HepG2 (cell line): Measurements from ENCODE around the gene JAK1. TPM values are rescaled to one million over a fixed set of nuclear protein-coding genes. Genes with fewer than 3 reads are reported as not detected.

Source experiments
- ATAC-seq: fragments of 200-7000 bp; cut with Tn5 transposase; 3 replicates; pipeline ENCODE4 v1.9.1; 2020; ENCODE audit warnings: mild to moderate bottlenecking, moderate library complexity
- BruUV-seq: library from RNA; stranded (reverse); fragments of 400-500 nt; replicated peaks from 2 replicates; lab custom pipeline; 2021; lab: Mats Ljungman, UMichigan
- CTCF ChIA-PET: fragments of 300-600 bp; formaldehyde crosslinking; extraction: SDS; loops from one replicate; lab custom pipeline; 2021; ENCODE audit warnings: low total read pairs, inconsistent platforms, low intra/inter-chr PET ratio; lab: Yijun Ruan, JAX
- POLR2A ChIA-PET: fragments of 350-600 bp; sonication (Branson Sonifier 250); formaldehyde crosslinking; loops from one replicate; lab custom pipeline; 2020; ENCODE audit warnings: antibody characterized with exemption, inconsistent platforms; lab: Yijun Ruan, JAX
- DNase-seq: peaks from one replicate; pipeline ENCODE4 v3.0.0-alpha.2; 2015; ENCODE audit warnings: low spot score
- FAIRE-seq: peaks from 3 replicates; lab custom pipeline; 2011; peaks lifted over from hg19 to GRCh38; lab: Jason Lieb, UNC
- H2AFZ ChIP-seq: one replicate; pipeline ENCODE4 v1.6.1; 2011; ENCODE audit warnings: low read length, inconsistent platforms
- H3K27ac ChIP-seq: fragments of 300-600 bp; 3 replicates; pipeline ENCODE4 v1.8.0; 2011; ENCODE audit warnings: mixed run types, mild to moderate bottlenecking, mixed read lengths, low read length, inconsistent platforms; ENCODE audit not compliant: insufficient read depth; ENCODE audit errors: extremely low read length
- H3K27me3 ChIP-seq, 2 experiments: fragments of 200-600 bp in 1 of 2; 2 replicates in 1 of 2; 3 replicates in 1 of 2; pipeline versions ENCODE4 v1.6.0 to v1.8.0; 2011; ENCODE audit warnings: low read length in 2 of 2, mild to moderate bottlenecking in 2 of 2, moderate library complexity in 2 of 2, inconsistent platforms in 1 of 2; ENCODE audit not compliant: insufficient read depth in 2 of 2, control insufficient read depth in 1 of 2
- H3K36me3 ChIP-seq, 2 experiments: fragments of 200-600 bp in 1 of 2; replicated peaks in 1 of 2; 2 replicates in 1 of 2; 3 replicates in 1 of 2; pipeline versions ENCODE4 v1.5.1 to v1.8.0; 2011; ENCODE audit warnings: low read length in 2 of 2, inconsistent platforms in 1 of 2; ENCODE audit not compliant: insufficient read depth in 2 of 2, control insufficient read depth in 1 of 2
- H3K4me1 ChIP-seq: 2 replicates; pipeline ENCODE4 v1.5.1; 2012; ENCODE audit warnings: low read length, inconsistent platforms; ENCODE audit not compliant: insufficient read depth
- H3K4me2 ChIP-seq: 2 replicates; pipeline ENCODE4 v1.6.0; 2011; ENCODE audit warnings: low read depth, low read length, inconsistent platforms
- H3K4me3 ChIP-seq, 3 experiments: fragments of 200-600 bp in 1 of 3; sonication (generic), shearing (Covaris generic) in 1 of 3; replicated peaks in 1 of 3; 2 replicates each; pipeline ENCODE4 v1.5.1; 2011 to 2016; ENCODE audit warnings: low read length in 3 of 3, inconsistent platforms in 2 of 3, low read depth in 2 of 3, mild to moderate bottlenecking in 2 of 3, control low read depth in 1 of 3, mixed read lengths in 1 of 3; ENCODE audit not compliant: insufficient read depth in 1 of 3
- H3K79me2 ChIP-seq: one replicate; pipeline ENCODE4 v1.6.1; 2011; ENCODE audit warnings: low read length, inconsistent platforms; ENCODE audit not compliant: insufficient read depth
- H3K9ac ChIP-seq: 2 replicates; pipeline ENCODE4 v1.6.0; 2011; ENCODE audit warnings: mild to moderate bottlenecking, low read depth, low read length, inconsistent platforms; ENCODE audit not compliant: insufficient read depth
- H3K9me3 ChIP-seq: 2 replicates; pipeline ENCODE4 v1.5.1; 2012; ENCODE audit warnings: mild to moderate bottlenecking, low read length
- H4K20me1 ChIP-seq: 2 replicates; pipeline ENCODE4 v1.6.0; 2011; ENCODE audit warnings: inconsistent platforms, mild to moderate bottlenecking, low read length, moderate library complexity; ENCODE audit not compliant: insufficient read depth
- HBP1 ChIP-seq: IDR thresholded peaks from 2 replicates; pipeline ENCODE4 v1.6.1; 2016; ENCODE audit warnings: low read depth, control low read depth
- HNRNPK ChIP-seq: fragments of 200-400 bp; formaldehyde crosslinking; IDR thresholded peaks from 2 replicates; pipeline ENCODE4 v1.6.1; 2018; ENCODE audit warnings: low read length, low read depth, moderate library complexity, mild to moderate bottlenecking; ENCODE audit not compliant: poor library complexity, severe bottlenecking
- HOXA5 ChIP-seq: sonication (generic); formaldehyde crosslinking; IDR thresholded peaks from 2 replicates; pipeline ENCODE4 v1.4.0; 2020; ENCODE audit warnings: missing genetic modification reagents
- NR2F6 ChIP-seq, 2 experiments: IDR thresholded peaks; 2 replicates each; pipeline ENCODE4 v1.6.1; 2016; ENCODE audit warnings: antibody characterized with exemption in 1 of 2, mild to moderate bottlenecking in 1 of 2
- ZNF362 ChIP-seq: sonication (generic); formaldehyde crosslinking; IDR thresholded peaks from 2 replicates; pipeline ENCODE4 v1.4.0; 2020; ENCODE audit warnings: missing genetic modification reagents, mild to moderate bottlenecking, borderline replicate concordance
- ZSCAN12 ChIP-seq: sonication (generic); formaldehyde crosslinking; IDR thresholded peaks from 2 replicates; pipeline ENCODE4 v1.9.0; 2021; ENCODE audit warnings: mild to moderate bottlenecking, missing genetic modification reagents
- WGBS: methylation state at CpG from one replicate; pipeline ENCODE4 v1.1.6; 2017; ENCODE audit warnings: low lambda C conversion rate; 5-methylcytosine and 5-hydroxymethylcytosine counted together
- in situ Hi-C: cut with HindIII; loops from 2 replicates; pipeline ENCODE4 v1.10.0; 2017; ENCODE audit warnings: low pct_unique_long_range_greater_than_20kb; ENCODE audit not compliant: extremely low pct_ligation_motif_present
- intact Hi-C: fragments of 100-400 bp; cut with micrococcal nuclease; formaldehyde crosslinking; loops from one replicate; pipeline ENCODE4 v1.10.0; 2022; ENCODE audit not compliant: unreplicated experiment
- polyA plus RNA-seq, 8 experiments: library from polyadenylated mRNA; depleted of rRNA in 3 of 8; stranded (reverse) in 7 of 8; unstranded in 1 of 8; fragments of >200 nt; fragmentation: Illumina TruSeq in 4 of 8; extraction: Trizol in 4 of 8; gene quantifications; 2 replicates each; pipeline versions ENCODE4 v1.2.1 to v1.2.3, GENCODE V29; 2011 to 2016; ENCODE audit warnings: low read depth in 4 of 8, missing spikeins in 1 of 8, mixed read lengths in 1 of 8; ENCODE audit not compliant: insufficient read depth in 1 of 8
- total RNA-seq, 5 experiments: library from RNA; depleted of rRNA; stranded (reverse); fragments of >200 nt; fragmentation: Illumina TruSeq; extraction: Trizol; gene quantifications; 2 replicates each; pipeline ENCODE4 v1.2.3, GENCODE V29; 2016; ENCODE audit warnings: low read depth in 1 of 5

The JAK1 gene
- total and polyA plus RNA-seq, 2 of the 13 experiments (the other 11 are each of a cell fraction or from before 2014, with no cell fraction given), result 23.9 to 42.4 TPM

- DNase-seq, result no peak
- 97% methylated on average over 4 of the region's 4 CpGs for WGBS
- BruUV-seq, result no TSS peak
- no peak overlapping the region for H2AFZ ChIP-seq
- H4K20me1 ChIP-seq, result no peaks in the 10 kb centered on the region
- no peak overlapping the region for H3K4me2 ChIP-seq
- H3K9me3 ChIP-seq, result no peaks in the 10 kb centered on the region
- no peak overlapping the region for H3K27ac ChIP-seq
- intact Hi-C loops, result no loop called here
- no peak for ATAC-seq
- peaks cover 4 to 8% of the 10 kb centered on the region in 2 experiments; a peak in 4 of 5 replicates for H3K36me3 ChIP-seq
- H3K9ac ChIP-seq, result no peak overlapping the region
- H3K79me2 ChIP-seq, result peaks cover 30% of the 10 kb centered on the region
- H3K4me1 ChIP-seq, result no peaks in the 10 kb centered on the region
- no peak for TF ChIP-seq ZSCAN12
- in situ Hi-C loops, result no loop called here
- FAIRE-seq, result no peak
- no peaks in the 10 kb centered on the region for H3K27me3 ChIP-seq
- no peak overlapping the region for H3K4me3 ChIP-seq
- ChIA-PET CTCF (no interaction called here), POLR2A (interaction anchor here (1.7 kb wide), 1 partner anchor 11 kb away, joined by 4 read pairs; no protein-coding TSS in a partner anchor)
Observed at GRCh38 chr1:64887689-64888217, 78.6 kb downstream of the JAK1 start.

- no peak overlapping the region for H3K27ac ChIP-seq
- BruUV-seq, result no TSS peak
- H3K4me1 ChIP-seq, result no peaks in the 10 kb centered on the region
- H3K27me3 ChIP-seq, result no peaks in the 10 kb centered on the region
- no peaks in the 10 kb centered on the region for H3K9me3 ChIP-seq
- H3K79me2 ChIP-seq, result peaks cover 23% of the 10 kb centered on the region
- intact Hi-C loops (no loop called here), in situ Hi-C loops (no loop called here)
- H3K4me3 ChIP-seq, result no peak overlapping the region
- no peak overlapping the region for H3K9ac ChIP-seq
- no peak overlapping the region for H2AFZ ChIP-seq
- CTCF ChIA-PET, result no interaction called here
- no peaks in the 10 kb centered on the region for H4K20me1 ChIP-seq
- DNase-seq, result no peak
- POLR2A ChIA-PET, result interaction anchor here (1.7 kb wide), 1 partner anchor 12 kb away, joined by 4 read pairs; no protein-coding TSS in a partner anchor
- no peak for ATAC-seq
- peaks cover 5 to 13% of the 10 kb centered on the region in 2 experiments; a peak in 4 of 5 replicates for H3K36me3 ChIP-seq
- WGBS, result 98% methylated on average over 4 of the region's 4 CpGs
- no peak overlapping the region for H3K4me2 ChIP-seq
- no peak for FAIRE-seq
- no peak for TF ChIP-seq HNRNPK
- no peak for TF ChIP-seq NR2F6 (IDR thresholded peaks at IDR 0.05)
- no peak for TF ChIP-seq NR2F6 (CRISPR knock-in tag; IDR thresholded peaks at IDR 0.05)
- TF ChIP-seq ZNF362 (CRISPR knock-in tag), result no peak
- TF ChIP-seq HBP1, result no peak
- TF ChIP-seq HOXA5 (CRISPR knock-in tag), result no peak
Observed at GRCh38 chr1:64886877-64887276, 79.5 kb downstream of the JAK1 start.
